MM.1S (cell line): Measurements from ENCODE around the gene PTGES3.

Experiments
- DNase-seq: peaks from one replicate; pipeline ENCODE4 v3.0.0-alpha.2; 2015
- H2AFZ ChIP-seq: fragments of 300-600 bp; sonication (generic); 2 replicates; pipeline ENCODE4 v1.6.0; 2016; ENCODE audit warnings: antibody characterized with exemption, low read length
- H3F3A ChIP-seq: fragments of 300-600 bp; sonication (generic); 2 replicates; pipeline ENCODE4 v1.6.1; 2016; ENCODE audit warnings: mild to moderate bottlenecking, antibody characterized with exemption, low read length, moderate library complexity, mixed read lengths; ENCODE audit not compliant: insufficient read depth
- H3K27ac ChIP-seq: fragments of 300-600 bp; sonication (generic); 2 replicates; pipeline ENCODE4 v1.5.1; 2016; ENCODE audit warnings: mild to moderate bottlenecking, low read length
- H3K27me3 ChIP-seq: fragments of 300-600 bp; sonication (generic); replicated peaks from 2 replicates; pipeline ENCODE4 v1.6.0; 2016; ENCODE audit warnings: low read length; ENCODE audit not compliant: insufficient read depth
- H3K36me3 ChIP-seq: fragments of 300-600 bp; sonication (generic); replicated peaks from 2 replicates; pipeline ENCODE4 v1.6.1; 2016; ENCODE audit warnings: mild to moderate bottlenecking, low read length, mixed read lengths; ENCODE audit not compliant: insufficient read depth
- H3K4me1 ChIP-seq: fragments of 300-600 bp; sonication (generic); 2 replicates; pipeline ENCODE4 v1.6.1; 2016; ENCODE audit warnings: low read length, mixed read lengths
- H3K4me2 ChIP-seq: fragments of 300-600 bp; sonication (generic); 2 replicates; pipeline ENCODE4 v1.6.0; 2016; ENCODE audit warnings: low read depth, low read length
- H3K4me3 ChIP-seq: fragments of 300-600 bp; sonication (generic); 2 replicates; pipeline ENCODE4 v1.5.1; 2016; ENCODE audit warnings: low read length, mixed read lengths
- H3K79me2 ChIP-seq: fragments of 300-600 bp; sonication (generic); 2 replicates; pipeline ENCODE4 v1.6.1; 2016; ENCODE audit warnings: mixed run types, low read length, mixed read lengths
- H3K9ac ChIP-seq: fragments of 300-600 bp; sonication (generic); 2 replicates; pipeline ENCODE4 v1.6.1; 2016; ENCODE audit warnings: low read length, mixed read lengths
- H3K9me2 ChIP-seq: fragments of 300-600 bp; sonication (generic); replicated peaks from 2 replicates; pipeline ENCODE4 v1.6.1; 2016; ENCODE audit warnings: mild to moderate bottlenecking, low read length, mixed read lengths; ENCODE audit not compliant: insufficient read depth
- H3K9me3 ChIP-seq: fragments of 300-600 bp; sonication (generic); replicated peaks from 2 replicates; pipeline ENCODE4 v1.6.1; 2016; ENCODE audit warnings: mild to moderate bottlenecking, low read length, mixed read lengths; ENCODE audit not compliant: insufficient read depth
- H4K20me1 ChIP-seq: fragments of 300-600 bp; sonication (generic); 2 replicates; pipeline ENCODE4 v1.6.1; 2016; ENCODE audit warnings: mild to moderate bottlenecking, low read length, moderate library complexity, mixed read lengths; ENCODE audit not compliant: insufficient read depth
- EZH2 ChIP-seq: fragments of 300-600 bp; sonication (generic); optimal IDR thresholded peaks from 2 replicates; pipeline ENCODE3; 2017; ENCODE audit warnings: low read depth, mild to moderate bottlenecking, antibody characterized with exemption, low read length, mixed read lengths
- EZH2phosphoT487 ChIP-seq: fragments of 300-600 bp; sonication (generic); IDR thresholded peaks from 2 replicates; pipeline ENCODE4 v1.6.1; 2018; ENCODE audit warnings: antibody characterized with exemption, low read length
- TF ChIP-seq, protein P1 (sequence below): fragments of 300-600 bp; sonication (generic); IDR thresholded peaks from 2 replicates; pipeline ENCODE4 v1.5.1; 2016; ENCODE audit warnings: antibody characterized with exemption, low read length, mixed read lengths

The PTGES3 gene

DNA sequence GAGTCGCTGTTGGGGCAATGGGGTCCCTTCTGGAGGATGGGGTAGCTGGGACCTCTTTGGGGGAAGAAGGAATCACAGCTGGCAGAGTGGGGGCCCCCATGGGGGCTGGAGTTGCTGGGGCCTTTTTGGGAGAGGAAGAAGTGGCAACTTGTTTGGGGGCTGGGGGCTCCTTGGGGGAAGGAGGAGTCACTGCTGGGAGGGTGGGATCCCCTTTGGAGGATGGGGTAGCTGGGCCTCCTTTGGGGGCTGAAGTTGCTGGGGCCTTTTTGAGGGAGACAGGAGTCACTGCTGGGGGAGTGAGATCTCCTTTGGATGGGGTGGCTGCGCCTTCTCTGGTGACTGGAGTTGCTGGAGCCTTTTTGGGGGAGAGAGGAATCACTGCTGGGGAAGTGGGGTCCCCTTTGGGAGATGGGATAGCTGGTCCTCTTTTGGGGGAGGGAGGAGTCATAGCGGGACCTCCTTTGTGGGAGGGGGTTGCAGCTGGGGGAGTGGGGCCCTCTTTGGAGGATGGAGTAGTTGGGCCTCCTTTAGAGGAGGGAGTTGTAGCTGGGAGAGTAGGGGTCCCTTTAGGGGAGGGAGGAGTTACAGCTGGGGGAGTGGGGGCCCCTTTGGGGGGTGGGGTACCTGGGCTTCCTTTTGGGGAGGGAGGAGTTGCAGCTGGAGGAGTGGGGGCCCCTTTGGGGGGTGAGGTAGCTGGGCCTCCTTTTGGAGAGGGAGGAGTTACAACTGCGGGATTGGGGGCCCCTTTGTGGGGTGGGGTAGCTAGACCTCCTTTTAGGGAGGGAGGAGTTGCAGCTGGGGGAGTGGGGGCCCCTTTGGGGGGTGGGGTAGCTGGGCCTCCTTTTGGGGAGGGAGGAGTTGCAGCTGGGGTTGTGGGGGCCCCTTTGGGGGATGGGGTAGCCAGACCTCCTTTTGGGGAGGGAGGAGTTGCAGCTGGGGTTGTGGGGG lies 29.1 kb upstream of the PTGES3 start:
- Histone ChIP-seq H3K9ac (peak overlapping the region; percentile 64; the same call in 1 of the 2 replicates), H3K27ac (peak overlapping the region; percentile 95; the same call in 1 of the 2 replicates), H3K36me3 (peaks cover 8% of the 10 kb centered on the region), H3K4me1 (peaks cover 92% of the 10 kb centered on the region), H3K9me3 (no peaks in the 10 kb centered on the region), H3F3A (peaks cover 88% of the 10 kb centered on the region), H4K20me1 (peaks cover 51% of the 10 kb centered on the region), H3K4me3 (no peak overlapping the region), H2AFZ (no peak overlapping the region), H3K4me2 (peak overlapping the region; percentile 53; the same call in 1 of the 2 replicates), H3K79me2 (peaks cover 87% of the 10 kb centered on the region), H3K27me3 (no peaks in the 10 kb centered on the region), H3K9me2 (no peaks in the 10 kb centered on the region)
- DNase-seq: no peak
- TF ChIP-seq EZH2phosphoT487 (no peak), EZH2 (no peak)
- TF ChIP-seq, protein P1, sequence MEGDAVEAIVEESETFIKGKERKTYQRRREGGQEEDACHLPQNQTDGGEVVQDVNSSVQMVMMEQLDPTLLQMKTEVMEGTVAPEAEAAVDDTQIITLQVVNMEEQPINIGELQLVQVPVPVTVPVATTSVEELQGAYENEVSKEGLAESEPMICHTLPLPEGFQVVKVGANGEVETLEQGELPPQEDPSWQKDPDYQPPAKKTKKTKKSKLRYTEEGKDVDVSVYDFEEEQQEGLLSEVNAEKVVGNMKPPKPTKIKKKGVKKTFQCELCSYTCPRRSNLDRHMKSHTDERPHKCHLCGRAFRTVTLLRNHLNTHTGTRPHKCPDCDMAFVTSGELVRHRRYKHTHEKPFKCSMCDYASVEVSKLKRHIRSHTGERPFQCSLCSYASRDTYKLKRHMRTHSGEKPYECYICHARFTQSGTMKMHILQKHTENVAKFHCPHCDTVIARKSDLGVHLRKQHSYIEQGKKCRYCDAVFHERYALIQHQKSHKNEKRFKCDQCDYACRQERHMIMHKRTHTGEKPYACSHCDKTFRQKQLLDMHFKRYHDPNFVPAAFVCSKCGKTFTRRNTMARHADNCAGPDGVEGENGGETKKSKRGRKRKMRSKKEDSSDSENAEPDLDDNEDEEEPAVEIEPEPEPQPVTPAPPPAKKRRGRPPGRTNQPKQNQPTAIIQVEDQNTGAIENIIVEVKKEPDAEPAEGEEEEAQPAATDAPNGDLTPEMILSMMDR: no peak

DNA sequence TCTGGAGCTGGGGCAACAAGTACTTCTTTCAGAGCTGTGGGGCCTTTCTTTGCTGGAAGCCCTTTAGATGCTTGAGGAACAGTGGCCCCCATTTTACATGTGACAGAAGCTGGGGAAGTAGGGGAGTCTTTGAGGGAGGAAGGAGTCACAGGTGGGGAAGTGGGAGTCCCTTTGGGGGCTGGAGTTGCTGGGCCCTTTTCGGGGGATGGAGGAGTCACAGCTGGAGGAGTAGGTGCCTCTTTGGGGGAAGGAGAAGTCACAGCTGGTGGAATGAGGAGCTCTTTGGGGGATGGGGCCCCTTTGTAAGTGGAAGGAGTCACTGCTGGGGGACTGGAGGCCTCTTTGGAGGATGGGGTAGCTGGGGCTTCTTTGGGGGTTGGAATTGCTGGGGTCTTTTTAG lies 28.4 kb upstream of the PTGES3 start:
- Histone ChIP-seq H3F3A (peaks cover 85% of the 10 kb centered on the region), H3K9ac (peak overlapping the region; percentile 64; the same call in 1 of the 2 replicates), H3K9me2 (no peaks in the 10 kb centered on the region), H3K4me1 (peaks cover 85% of the 10 kb centered on the region), H3K4me2 (peak overlapping the region; percentile 53), H3K79me2 (peaks cover 82% of the 10 kb centered on the region), H3K9me3 (no peaks in the 10 kb centered on the region), H3K27ac (peak overlapping the region; percentile 95), H3K4me3 (peak overlapping the region; percentile 9; the same call in 1 of the 2 replicates), H3K36me3 (peaks cover 10% of the 10 kb centered on the region), H2AFZ (no peak overlapping the region), H4K20me1 (peaks cover 43% of the 10 kb centered on the region), H3K27me3 (no peaks in the 10 kb centered on the region)
- TF ChIP-seq EZH2phosphoT487 (no peak), EZH2 (no peak)
- TF ChIP-seq, protein P1: no peak
- no peak for DNase-seq

DNA sequence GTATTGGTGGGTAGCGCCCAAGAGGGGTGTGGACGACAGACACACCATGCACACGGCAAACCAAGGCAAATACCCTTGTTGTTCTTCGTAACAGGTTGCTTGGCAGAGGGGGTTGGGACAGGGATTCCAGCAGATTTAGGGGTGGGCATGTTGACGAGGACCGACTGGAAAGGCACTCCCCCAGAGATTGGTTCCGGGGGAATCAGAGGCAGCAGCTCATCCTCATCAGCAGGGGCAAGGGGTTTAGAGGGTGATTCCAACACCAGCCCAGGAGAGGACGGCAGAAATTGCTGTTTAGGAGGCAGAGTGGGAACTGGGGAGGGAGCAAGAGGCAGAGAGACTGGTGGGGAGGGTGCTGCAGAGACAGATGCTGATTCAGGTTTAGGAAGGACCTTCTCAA lies 27.7 kb upstream of the PTGES3 start:
- Histone ChIP-seq H3F3A (peaks cover 85% of the 10 kb centered on the region), H3K4me3 (peak overlapping the region; percentile 0; the same call in 1 of the 2 replicates), H3K9me2 (no peaks in the 10 kb centered on the region), H3K27me3 (no peaks in the 10 kb centered on the region), H3K9ac (peak overlapping the region; percentile 64; the same call in 1 of the 2 replicates), H3K79me2 (peaks cover 75% of the 10 kb centered on the region), H3K27ac (peak overlapping the region; percentile 95), H3K4me2 (peak overlapping the region; percentile 53), H3K36me3 (peaks cover 13% of the 10 kb centered on the region), H3K9me3 (no peaks in the 10 kb centered on the region), H4K20me1 (peaks cover 37% of the 10 kb centered on the region), H3K4me1 (peaks cover 78% of the 10 kb centered on the region), H2AFZ (no peak overlapping the region)
- no peak for DNase-seq
- no peak for TF ChIP-seq EZH2
